Mucosa of descending colon (tissue), 3 donors: ENCODE measurements around the gene GPI. TPM values are rescaled to one million over a fixed set of nuclear protein-coding genes. Genes with fewer than 3 reads are reported as not detected.

Experiments used
- ATAC-seq: fragments of 200-7000 bp; cut with Tn5 transposase; one replicate; pipeline ENCODE4 v1.9.1; 2020; ENCODE audit warnings: mild to moderate bottlenecking, moderate library complexity
- DNase-seq, 3 donors: peaks; one replicate each; pipeline ENCODE4 v3.0.0-alpha.2; 2020
- H3K36me3 ChIP-seq: fragments of 200-600 bp; one replicate; pipeline ENCODE4 v1.8.0; 2021; ENCODE audit warnings: low read depth, mild to moderate bottlenecking
- H3K4me1 ChIP-seq: fragments of 200-600 bp; one replicate; pipeline ENCODE4 v1.8.0; 2021; ENCODE audit warnings: low read depth, mild to moderate bottlenecking
- H3K4me3 ChIP-seq: fragments of 200-600 bp; one replicate; pipeline ENCODE4 v1.8.0; 2021; ENCODE audit warnings: mild to moderate bottlenecking
- H3K9me3 ChIP-seq: fragments of 200-600 bp; one replicate; pipeline ENCODE4 v1.8.0; 2021; ENCODE audit warnings: mild to moderate bottlenecking
- intact Hi-C, 2 donors: fragments of 100-400 bp; cut with DNase I in 1 of 2; cut with micrococcal nuclease in 1 of 2; formaldehyde crosslinking; loops; one replicate each; pipeline versions ENCODE4 v1.11.0 to v1.11.1; 2022; cut with DNase I, micrococcal nuclease
- total RNA-seq, 3 donors: library from RNA; stranded (reverse); fragmentation: NEBNext Ultra II Directional in 2 of 3; extraction: Animal tissue kit (Norgen Biotek cat#: 25700) in 2 of 3; gene quantifications; one replicate each; pipeline versions ENCODE4 v1.2.1 to v1.2.4, GENCODE V29; 2021 to 2023
- TF ChIP-seq, protein P1 (sequence below): fragments of 200-600 bp; IDR thresholded peaks from one replicate; pipeline ENCODE4 v1.8.0; 2022; ENCODE audit warnings: antibody characterized with exemption, mild to moderate bottlenecking
- donor health status: DM: no; HTN: no; CAD: no; lungs with moderate emphysema.
- donor health status: DM: no; HTN: no; CAD: no.
- donor health status: DM: no; HTN: yes; CAD: no.

The GPI gene
- total RNA-seq, 3 donors from 2014 or later: 247 to 344 (median 296) TPM

DNA sequence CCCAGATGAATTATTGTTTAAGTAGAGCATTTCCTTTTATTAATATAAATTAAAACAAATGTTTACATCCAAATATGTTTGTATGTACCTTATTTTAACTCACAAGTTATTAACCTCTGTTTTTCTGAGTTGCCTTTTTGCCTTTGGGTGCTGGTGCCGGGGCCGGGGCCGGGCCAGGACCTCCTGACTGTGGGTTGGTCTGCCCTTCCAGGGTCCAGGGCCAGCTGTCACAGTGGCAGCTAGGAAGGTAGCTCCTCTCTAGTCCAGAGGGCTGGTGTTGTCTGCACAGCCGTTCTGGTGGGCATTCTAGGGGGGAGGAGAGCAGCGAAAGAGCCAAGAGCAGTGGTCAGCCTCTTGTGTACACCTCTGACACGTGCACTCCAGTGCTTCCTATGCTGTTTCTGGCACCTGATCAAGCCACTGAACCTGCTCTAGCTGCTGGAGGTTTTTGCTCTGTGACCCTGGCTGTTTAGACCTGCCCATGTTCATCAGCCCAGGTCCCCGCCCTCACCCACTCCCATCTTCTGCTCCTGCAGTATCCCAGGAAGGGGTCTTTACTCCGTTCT, 61.2 kb downstream of the GPI start:
- DNase-seq (no peak), ATAC-seq (no peak)
- intact Hi-C loops: no loop called here
- no peak overlapping the region for H3K4me3 ChIP-seq
- peaks cover 17% of the 10 kb centered on the region for H3K4me1 ChIP-seq
- H3K9me3 ChIP-seq: no peaks in the 10 kb centered on the region
- H3K36me3 ChIP-seq: no peaks in the 10 kb centered on the region
- TF ChIP-seq, protein P1, sequence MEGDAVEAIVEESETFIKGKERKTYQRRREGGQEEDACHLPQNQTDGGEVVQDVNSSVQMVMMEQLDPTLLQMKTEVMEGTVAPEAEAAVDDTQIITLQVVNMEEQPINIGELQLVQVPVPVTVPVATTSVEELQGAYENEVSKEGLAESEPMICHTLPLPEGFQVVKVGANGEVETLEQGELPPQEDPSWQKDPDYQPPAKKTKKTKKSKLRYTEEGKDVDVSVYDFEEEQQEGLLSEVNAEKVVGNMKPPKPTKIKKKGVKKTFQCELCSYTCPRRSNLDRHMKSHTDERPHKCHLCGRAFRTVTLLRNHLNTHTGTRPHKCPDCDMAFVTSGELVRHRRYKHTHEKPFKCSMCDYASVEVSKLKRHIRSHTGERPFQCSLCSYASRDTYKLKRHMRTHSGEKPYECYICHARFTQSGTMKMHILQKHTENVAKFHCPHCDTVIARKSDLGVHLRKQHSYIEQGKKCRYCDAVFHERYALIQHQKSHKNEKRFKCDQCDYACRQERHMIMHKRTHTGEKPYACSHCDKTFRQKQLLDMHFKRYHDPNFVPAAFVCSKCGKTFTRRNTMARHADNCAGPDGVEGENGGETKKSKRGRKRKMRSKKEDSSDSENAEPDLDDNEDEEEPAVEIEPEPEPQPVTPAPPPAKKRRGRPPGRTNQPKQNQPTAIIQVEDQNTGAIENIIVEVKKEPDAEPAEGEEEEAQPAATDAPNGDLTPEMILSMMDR: no peak

DNA sequence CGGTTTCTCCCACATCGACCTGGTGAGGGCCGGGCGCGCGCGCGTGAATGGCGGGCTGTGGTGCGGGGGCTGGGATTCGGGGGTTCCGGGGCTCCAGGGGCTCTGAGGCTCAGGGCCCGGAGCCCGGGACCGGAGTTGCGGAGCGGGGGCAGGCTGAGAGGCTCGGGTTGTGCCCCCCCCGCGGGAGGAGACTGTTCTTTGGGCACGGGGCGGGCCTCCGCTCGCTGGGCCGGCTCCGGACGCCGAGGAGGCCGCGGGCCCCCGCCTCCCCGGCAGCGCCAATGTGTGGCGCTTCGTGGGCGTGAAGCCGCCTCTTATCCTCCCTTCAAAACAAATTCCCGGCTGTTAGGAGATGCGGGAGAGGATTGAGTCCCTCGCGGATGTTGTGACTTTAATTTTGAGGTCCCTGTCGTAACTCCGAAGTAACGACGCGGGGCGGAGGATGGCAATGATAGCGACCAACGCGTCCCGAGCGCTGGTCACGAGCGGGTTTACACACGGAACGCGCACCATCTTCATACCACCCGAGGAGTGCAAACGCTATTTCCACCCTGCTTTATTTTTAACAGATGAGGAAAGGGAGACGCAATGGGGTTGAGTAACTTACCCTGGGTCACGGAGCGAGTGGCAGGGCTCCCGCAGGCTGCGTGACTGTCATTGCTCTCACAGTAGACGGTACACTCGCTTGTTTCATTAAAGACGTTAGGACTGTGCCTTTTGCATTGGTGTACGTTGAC, 63.7 kb downstream of the GPI start:
- intact Hi-C loops: no loop called here
- H3K4me3 ChIP-seq: peak overlapping the region; percentile 94
- H3K36me3 ChIP-seq: no peaks in the 10 kb centered on the region
- H3K9me3 ChIP-seq: no peaks in the 10 kb centered on the region
- ATAC-seq: peak; percentile 84
- TF ChIP-seq, protein P1: no peak
- peak in 2 of 3 donors; percentile 44 to 52 for DNase-seq
- H3K4me1 ChIP-seq: peaks cover 17% of the 10 kb centered on the region

DNA sequence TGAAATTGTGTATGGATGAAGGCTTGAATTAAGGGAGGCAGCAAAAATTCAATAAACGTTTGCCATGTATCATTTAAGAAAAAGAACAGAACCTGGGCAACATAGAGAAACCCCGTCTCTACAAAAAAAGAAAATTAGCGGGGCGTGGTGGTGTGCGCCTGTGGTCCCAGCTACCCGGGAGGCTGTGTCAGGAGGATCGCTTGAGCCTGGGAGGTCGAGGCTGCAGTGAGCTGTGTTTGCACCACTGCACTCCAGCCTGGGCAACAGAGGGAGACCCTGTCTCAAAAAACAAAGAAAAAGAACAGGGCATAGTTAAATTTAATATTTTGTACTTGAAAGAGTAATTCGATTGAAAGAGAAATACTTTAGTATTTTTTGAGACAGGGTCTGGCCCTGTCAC, 64.6 kb downstream of the GPI start:
- ATAC-seq: no peak
- H3K4me1 ChIP-seq: peaks cover 17% of the 10 kb centered on the region
- TF ChIP-seq, protein P1: no peak

DNA sequence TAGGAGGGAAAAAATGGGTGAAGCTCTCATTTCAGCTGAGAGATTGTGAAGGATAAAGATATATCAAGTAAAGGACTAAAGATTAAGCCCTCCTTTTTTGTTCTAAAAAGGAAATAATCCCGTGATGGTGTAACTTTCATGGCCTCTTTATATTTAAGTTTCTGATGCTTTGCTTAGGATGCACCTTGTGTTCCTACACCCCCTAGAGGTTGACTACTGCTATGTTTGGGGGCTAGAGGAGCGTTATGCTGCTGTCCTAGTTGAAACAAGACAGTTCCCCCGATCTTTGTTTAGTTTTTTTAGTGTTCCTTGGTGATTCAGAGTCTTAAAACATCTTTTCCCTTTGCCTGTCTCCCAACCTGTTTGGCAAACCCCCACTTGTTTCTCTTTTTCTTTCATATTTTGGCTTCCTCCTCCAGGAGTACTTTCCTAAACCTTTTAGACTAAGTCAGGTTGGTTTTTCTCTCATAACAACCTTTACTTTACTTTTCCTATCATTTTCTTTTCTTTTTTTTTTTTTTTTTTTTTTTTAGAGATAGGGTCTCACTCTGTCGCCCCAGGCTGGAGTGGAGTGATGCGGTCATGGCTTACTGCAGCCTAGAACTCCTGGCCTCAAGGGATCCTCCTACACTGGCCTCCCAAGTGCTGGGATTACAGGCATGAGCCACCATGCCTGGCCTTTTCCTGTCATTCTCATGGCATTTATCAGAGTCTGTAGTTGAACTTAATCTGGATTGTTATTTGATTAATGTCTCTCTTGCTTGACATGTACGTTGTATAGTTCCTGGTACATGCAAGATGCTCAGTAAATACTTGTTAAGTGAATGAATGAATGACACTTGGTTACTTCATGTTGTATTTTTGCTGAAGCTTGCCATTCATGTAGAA, 66.0 kb downstream of the GPI start:
- H3K4me1 ChIP-seq: peaks cover 17% of the 10 kb centered on the region
- intact Hi-C loops: no loop called here
- DNase-seq (peak in 1 of 3 donors; percentile 27), ATAC-seq (peak; percentile 27)
- H3K9me3 ChIP-seq: no peaks in the 10 kb centered on the region
- no peak overlapping the region for H3K4me3 ChIP-seq
- H3K36me3 ChIP-seq: peaks cover 8% of the 10 kb centered on the region
- TF ChIP-seq, protein P1: no peak

More for the DNA sequence above, 64.6 kb downstream of the GPI start:
- Histone ChIP-seq H3K4me3 (no peak overlapping the region), H3K36me3 (no peaks in the 10 kb centered on the region), H3K9me3 (no peaks in the 10 kb centered on the region)
- intact Hi-C loops: no loop called here
- no peak for DNase-seq

DNA sequence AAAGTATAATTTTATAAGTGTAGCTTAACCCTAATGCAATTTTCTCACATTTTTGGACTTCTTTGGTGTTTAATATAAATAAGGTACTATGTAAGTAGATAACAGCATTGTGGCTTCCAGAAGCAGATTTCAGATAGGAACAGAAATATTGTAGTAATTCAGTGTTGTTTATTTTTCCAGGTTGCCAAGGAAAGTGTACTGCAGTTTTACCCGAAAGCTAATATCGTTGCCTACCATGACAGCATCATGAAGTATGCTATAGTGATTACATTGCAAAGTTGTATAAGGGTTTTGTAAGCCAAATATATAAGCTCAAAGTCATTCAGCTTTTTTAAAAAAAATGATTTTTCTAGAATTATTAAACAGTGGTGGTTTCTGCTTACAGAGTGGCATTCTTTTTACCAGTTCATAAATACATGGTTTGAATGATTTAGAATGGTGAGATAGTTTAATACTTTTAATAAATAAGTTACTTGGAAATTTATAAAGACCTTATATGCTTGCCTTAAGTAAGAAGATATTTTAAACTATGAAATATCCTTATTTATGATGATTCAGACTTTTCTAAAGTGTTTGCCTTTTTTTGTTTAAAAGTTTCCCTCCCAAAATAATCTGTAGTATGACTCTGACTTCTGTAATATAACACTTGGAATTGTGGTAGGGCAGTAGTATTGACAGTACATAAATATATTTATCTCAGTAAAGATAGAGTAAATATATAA, 66.8 kb downstream of the GPI start:
- DNase-seq: no peak
- Histone ChIP-seq H3K36me3 (peaks cover 8% of the 10 kb centered on the region), H3K4me3 (no peak overlapping the region), H3K9me3 (no peaks in the 10 kb centered on the region), H3K4me1 (peaks cover 17% of the 10 kb centered on the region)
- ATAC-seq: no peak
- TF ChIP-seq, protein P1: no peak
- intact Hi-C loops: no loop called here
